Activated T-helper 2 cell treated with anti-CD3 and anti-CD28 coated beads, Interferon-gamma antibody, Interleukin-2, Interleukin-4, amounts not matched to agents 10 μg/mL and 5 μg/mL and 100 μg/mL, durations not matched to agents 14 hours and 24 hours and 36 hours (primary cell): ENCODE measurements around the gene CTNNA2. TPM values are rescaled to one million over a fixed set of nuclear protein-coding genes. Genes with fewer than 3 reads are reported as not detected.
"Not testable (repeated sequence)": the region's sequence is repeated elsewhere in the genome, so short reads cannot be mapped to it uniquely, and the experiment has no call there.

Experiments used
- DNase-seq: peaks from one replicate; pipeline ENCODE4 v3.0.0; 2021; ENCODE audit warnings: low spot score
- H3K27ac Mint-ChIP-seq: one replicate; pipeline ENCODE4 v1.8.0; 2021; ENCODE audit warnings: mixed read lengths
- H3K27me3 Mint-ChIP-seq: one replicate; pipeline ENCODE4 v1.8.0; 2021; ENCODE audit warnings: low read depth, mixed read lengths
- H3K36me3 Mint-ChIP-seq: one replicate; pipeline ENCODE4 v1.8.0; 2021; ENCODE audit warnings: low read depth, mixed read lengths
- H3K4me1 Mint-ChIP-seq: one replicate; pipeline ENCODE4 v1.8.0; 2021; ENCODE audit warnings: low read depth, mixed read lengths
- H3K4me3 Mint-ChIP-seq: one replicate; pipeline ENCODE4 v1.8.0; 2021; ENCODE audit warnings: low read depth, mild to moderate bottlenecking, moderate library complexity, mixed read lengths
- H3K9me3 Mint-ChIP-seq: one replicate; pipeline ENCODE4 v1.8.0; 2021; ENCODE audit warnings: mixed read lengths
- intact Hi-C: fragments of 100-400 bp; cut with micrococcal nuclease; formaldehyde crosslinking; loops from one replicate; pipeline ENCODE4 v1.15.1; 2023
- total RNA-seq: library from RNA; stranded (reverse); gene quantifications from 2 replicates; pipeline ENCODE4 v1.2.3, GENCODE V29; 2022

CTNNA2 gene
- total RNA-seq, 1 donor from 2014 or later: not detected

GRCh38 chr2:80098503-80098902 is 585.7 kb downstream of the CTNNA2 start:
- H3K4me1 Mint-ChIP-seq, intact Hi-C loops, H3K36me3 Mint-ChIP-seq, H3K4me3 Mint-ChIP-seq, H3K27ac Mint-ChIP-seq, H3K27me3 Mint-ChIP-seq, DNase-seq: not testable (repeated sequence)
- H3K9me3 Mint-ChIP-seq: peaks cover 16% of the 10 kb centered on the region

- H3K27ac Mint-ChIP-seq: no peak overlapping the region
- H3K4me1 Mint-ChIP-seq: no peaks in the 10 kb centered on the region
- DNase-seq: no peak
- H3K36me3 Mint-ChIP-seq: no peaks in the 10 kb centered on the region
- no peak overlapping the region for H3K4me3 Mint-ChIP-seq
- intact Hi-C loops: no loop called here
- H3K27me3 Mint-ChIP-seq: no peaks in the 10 kb centered on the region
- peaks cover 18% of the 10 kb centered on the region for H3K9me3 Mint-ChIP-seq
Observed at GRCh38 chr2:80102026-80102425, 589.2 kb downstream of the CTNNA2 start.

- intact Hi-C loops: no loop called here
Observed at GRCh38 chr2:80105015-80105640, 592.3 kb downstream of the CTNNA2 start.

GRCh38 chr2:80111185-80111584 is 598.3 kb downstream of the CTNNA2 start:
- H3K36me3 Mint-ChIP-seq: no peaks in the 10 kb centered on the region
- H3K4me3 Mint-ChIP-seq: no peak overlapping the region
- H3K27me3 Mint-ChIP-seq: no peaks in the 10 kb centered on the region
- no peak for DNase-seq
- peaks cover 18% of the 10 kb centered on the region for H3K9me3 Mint-ChIP-seq
- no peaks in the 10 kb centered on the region for H3K4me1 Mint-ChIP-seq
- intact Hi-C loops: no loop called here
- H3K27ac Mint-ChIP-seq: no peak overlapping the region

More at GRCh38 chr2:80105015-80105640, 592.3 kb downstream of the CTNNA2 start:
- no peak overlapping the region for H3K27ac Mint-ChIP-seq
- H3K4me3 Mint-ChIP-seq: no peak overlapping the region
- DNase-seq: no peak
- H3K36me3 Mint-ChIP-seq: no peaks in the 10 kb centered on the region
- no peaks in the 10 kb centered on the region for H3K27me3 Mint-ChIP-seq
- peaks cover 16% of the 10 kb centered on the region for H3K9me3 Mint-ChIP-seq
- no peaks in the 10 kb centered on the region for H3K4me1 Mint-ChIP-seq

- Mint-ChIP-seq H3K4me3 (no peak overlapping the region), H3K9me3 (peaks cover 11% of the 10 kb centered on the region), H3K4me1 (no peaks in the 10 kb centered on the region), H3K36me3 (no peaks in the 10 kb centered on the region), H3K27ac (no peak overlapping the region), H3K27me3 (no peaks in the 10 kb centered on the region)
- no peak for DNase-seq
- intact Hi-C loops: no loop called here
Observed at GRCh38 chr2:80112790-80113189, 599.9 kb downstream of the CTNNA2 start.

- intact Hi-C loops: no loop called here
- DNase-seq: no peak
- Mint-ChIP-seq H3K36me3 (no peaks in the 10 kb centered on the region), H3K27ac (no peak overlapping the region), H3K27me3 (no peaks in the 10 kb centered on the region), H3K4me1 (no peaks in the 10 kb centered on the region), H3K9me3 (peaks cover 11% of the 10 kb centered on the region), H3K4me3 (no peak overlapping the region)
Observed at GRCh38 chr2:80113399-80113798, 600.5 kb downstream of the CTNNA2 start.

- no peak for DNase-seq
- Mint-ChIP-seq H3K4me3 (no peak overlapping the region), H3K27ac (no peak overlapping the region), H3K9me3 (peaks cover 7% of the 10 kb centered on the region), H3K4me1 (no peaks in the 10 kb centered on the region), H3K36me3 (no peaks in the 10 kb centered on the region), H3K27me3 (no peaks in the 10 kb centered on the region)
- intact Hi-C loops: no loop called here
Observed at GRCh38 chr2:80114812-80115211, 602.0 kb downstream of the CTNNA2 start.

- no peak for DNase-seq
- no peak overlapping the region for H3K27ac Mint-ChIP-seq
- intact Hi-C loops: no loop called here
Observed at GRCh38 chr2:80117401-80117800, 604.5 kb downstream of the CTNNA2 start.

GRCh38 chr2:80120866-80121265 is 608.0 kb downstream of the CTNNA2 start:
- intact Hi-C loops: no loop called here
- Mint-ChIP-seq H3K4me3 (no peak overlapping the region), H3K36me3 (no peaks in the 10 kb centered on the region), H3K9me3 (peaks cover 5% of the 10 kb centered on the region), H3K4me1 (no peaks in the 10 kb centered on the region), H3K27me3 (no peaks in the 10 kb centered on the region), H3K27ac (no peak overlapping the region)
- no peak for DNase-seq

More at GRCh38 chr2:80117401-80117800, 604.5 kb downstream of the CTNNA2 start:
- peaks cover 5% of the 10 kb centered on the region for H3K9me3 Mint-ChIP-seq
- no peaks in the 10 kb centered on the region for H3K4me1 Mint-ChIP-seq
- H3K36me3 Mint-ChIP-seq: no peaks in the 10 kb centered on the region
- no peaks in the 10 kb centered on the region for H3K27me3 Mint-ChIP-seq
- no peak overlapping the region for H3K4me3 Mint-ChIP-seq

GRCh38 chr2:80122675-80123074 is 609.8 kb downstream of the CTNNA2 start:
- Mint-ChIP-seq H3K4me3 (no peak overlapping the region), H3K27ac (no peak overlapping the region), H3K36me3 (no peaks in the 10 kb centered on the region), H3K9me3 (peaks cover 9% of the 10 kb centered on the region), H3K4me1 (no peaks in the 10 kb centered on the region), H3K27me3 (no peaks in the 10 kb centered on the region)
- intact Hi-C loops: no loop called here
- no peak for DNase-seq

- no peak overlapping the region for H3K27ac Mint-ChIP-seq
- no peaks in the 10 kb centered on the region for H3K36me3 Mint-ChIP-seq
- no peak overlapping the region for H3K4me3 Mint-ChIP-seq
- intact Hi-C loops: no loop called here
- no peaks in the 10 kb centered on the region for H3K4me1 Mint-ChIP-seq
- no peaks in the 10 kb centered on the region for H3K27me3 Mint-ChIP-seq
- DNase-seq: no peak
- H3K9me3 Mint-ChIP-seq: peaks cover 6% of the 10 kb centered on the region
Observed at GRCh38 chr2:80126596-80127189, 613.8 kb downstream of the CTNNA2 start.

GRCh38 chr2:80128080-80128479 is 615.2 kb downstream of the CTNNA2 start:
- Mint-ChIP-seq H3K36me3 (no peaks in the 10 kb centered on the region), H3K9me3 (peaks cover 10% of the 10 kb centered on the region), H3K4me3 (no peak overlapping the region), H3K27ac (no peak overlapping the region), H3K4me1 (no peaks in the 10 kb centered on the region), H3K27me3 (no peaks in the 10 kb centered on the region)
- intact Hi-C loops: no loop called here
- DNase-seq: no peak

- Mint-ChIP-seq H3K27ac (no peak overlapping the region), H3K4me3 (no peak overlapping the region), H3K36me3 (no peaks in the 10 kb centered on the region), H3K27me3 (no peaks in the 10 kb centered on the region), H3K9me3 (peaks cover 22% of the 10 kb centered on the region), H3K4me1 (no peaks in the 10 kb centered on the region)
- DNase-seq: no peak
- intact Hi-C loops: no loop called here
Observed at GRCh38 chr2:80132281-80132680, 619.4 kb downstream of the CTNNA2 start.
